SK-MEL-5 (cell line): ENCODE results near the gene TRAF3IP3. TPM values are rescaled to one million over a fixed set of nuclear protein-coding genes. Genes with fewer than 3 reads are reported as not detected.

Experiments used
- DNase-seq: peaks from one replicate; pipeline ENCODE4 v3.0.0-alpha.2; 2016; ENCODE audit warnings: low read depth, low spot score
- in situ Hi-C: cut with HindIII; loops from 2 replicates; pipeline ENCODE4 v1.10.0; 2016; ENCODE audit warnings: low sequenced_read_pairs, high pct_unique_total_duplicates, low pct_unique_long_range_greater_than_20kb
- total RNA-seq: library from RNA; depleted of rRNA; stranded (reverse); fragments of >200 nt; shearing (Covaris generic); gene quantifications from 2 replicates; pipeline ENCODE4 v1.2.3, GENCODE V29; 2014

The TRAF3IP3 gene
- total RNA-seq, 1 experiment from 2014 or later = 0.61 TPM

DNA sequence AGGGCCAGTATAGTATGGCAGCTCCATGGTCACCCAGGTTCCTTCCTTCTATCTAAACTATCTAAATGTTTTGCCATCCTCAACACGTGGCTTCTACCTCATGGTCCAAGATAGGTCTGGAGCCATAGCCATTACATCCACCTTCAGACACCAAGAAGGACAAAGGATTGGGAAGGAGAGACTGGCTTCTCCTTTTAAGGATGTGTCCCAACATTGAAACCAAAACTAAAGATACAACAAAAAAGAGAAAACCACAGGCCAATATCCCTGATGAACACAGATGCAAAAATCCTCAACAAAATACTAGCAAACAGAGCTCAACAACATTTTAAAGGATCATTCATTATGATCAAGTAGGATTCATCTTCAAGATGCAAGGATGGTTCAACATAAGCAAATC, 26.4 kb upstream of the TRAF3IP3 start:
- DNase-seq = no peak
- in situ Hi-C loops = no loop called here

DNA sequence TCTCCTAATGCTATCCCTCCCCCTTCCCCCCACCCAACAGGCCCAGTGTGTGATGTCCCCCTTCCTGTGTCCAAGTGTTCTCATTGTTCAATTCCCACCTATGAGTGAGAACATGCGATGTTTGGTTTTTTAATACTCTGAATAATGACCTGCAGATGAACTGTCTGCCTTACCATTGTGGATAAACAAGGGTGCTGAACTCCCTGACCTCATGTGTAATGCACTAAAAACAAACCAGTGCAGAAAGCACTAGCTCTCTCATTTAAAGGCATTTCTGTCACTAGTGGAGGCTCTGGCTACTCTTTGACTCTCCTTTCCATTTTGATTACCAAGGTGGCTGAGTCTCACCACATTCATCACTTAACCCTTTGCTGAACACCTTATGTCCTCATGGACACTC, 23.1 kb upstream of the TRAF3IP3 start:
- DNase-seq = no peak
- in situ Hi-C loops = no loop called here

DNA sequence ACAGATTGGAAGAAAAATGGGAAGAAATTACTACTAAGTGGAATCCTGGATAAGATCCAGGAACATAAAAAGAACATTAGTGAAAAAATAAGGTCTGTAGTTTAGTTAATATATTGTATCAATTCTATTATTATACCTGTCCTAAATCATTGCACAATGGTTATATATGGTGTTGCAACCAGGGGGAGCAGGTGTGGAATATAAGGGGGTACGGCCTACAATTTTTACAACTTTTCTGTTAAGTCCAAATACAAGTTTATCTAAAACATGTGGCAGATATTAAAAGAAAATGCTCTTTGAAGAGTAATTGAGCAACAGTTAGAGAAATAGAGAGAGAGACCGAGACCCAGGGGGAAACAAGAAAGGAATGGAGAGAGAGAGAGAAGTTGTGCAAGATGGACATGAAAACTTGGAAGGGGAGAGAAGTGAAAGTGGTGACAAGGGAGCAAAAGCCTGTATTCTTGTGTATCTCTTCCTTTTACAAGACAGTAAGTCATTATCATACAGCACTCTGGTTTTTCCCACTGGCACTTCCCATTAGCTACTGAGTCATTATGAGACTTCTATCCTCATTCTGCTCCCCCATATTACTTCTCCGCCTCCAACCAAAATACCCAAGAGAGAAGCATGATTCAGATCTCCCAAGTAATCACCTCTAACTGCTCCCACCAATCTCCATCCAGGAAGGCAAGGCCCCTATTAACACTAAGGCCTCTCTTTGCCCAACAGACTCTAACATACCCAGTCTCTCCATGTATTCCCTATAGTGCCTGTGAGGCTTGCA, 22.3 kb upstream of the TRAF3IP3 start:
- DNase-seq = no peak

GRCh38 chr1:209736490-209737117, 19.2 kb upstream of the TRAF3IP3 start:
- in situ Hi-C loops = no loop called here

More for the DNA sequence above, 22.3 kb upstream of the TRAF3IP3 start:
- in situ Hi-C loops = no loop called here

GRCh38 chr1:209737118-209737505, 18.7 kb upstream of the TRAF3IP3 start:
- no peak for DNase-seq
- in situ Hi-C loops = no loop called here

More at GRCh38 chr1:209736490-209737117, 19.2 kb upstream of the TRAF3IP3 start:
- DNase-seq = no peak

DNA sequence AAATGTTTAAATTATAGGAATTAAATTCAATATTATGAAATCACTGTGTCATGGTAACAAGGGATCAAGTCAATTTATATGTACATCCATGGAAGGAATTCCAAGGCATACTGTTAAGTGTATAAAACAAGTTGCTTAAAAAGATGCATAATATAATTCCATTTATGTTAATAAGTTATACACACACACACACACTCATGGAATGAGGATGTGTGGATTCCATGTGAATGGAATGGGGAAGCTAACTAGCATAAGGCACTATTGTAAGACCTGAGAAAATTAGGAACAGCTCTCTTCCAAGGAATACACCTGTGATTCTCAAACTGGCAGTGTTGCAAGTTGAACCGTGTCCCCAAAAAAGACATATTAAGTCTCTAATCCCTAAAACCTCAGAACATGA, 17.6 kb upstream of the TRAF3IP3 start:
- DNase-seq = no peak
- in situ Hi-C loops = no loop called here

DNA sequence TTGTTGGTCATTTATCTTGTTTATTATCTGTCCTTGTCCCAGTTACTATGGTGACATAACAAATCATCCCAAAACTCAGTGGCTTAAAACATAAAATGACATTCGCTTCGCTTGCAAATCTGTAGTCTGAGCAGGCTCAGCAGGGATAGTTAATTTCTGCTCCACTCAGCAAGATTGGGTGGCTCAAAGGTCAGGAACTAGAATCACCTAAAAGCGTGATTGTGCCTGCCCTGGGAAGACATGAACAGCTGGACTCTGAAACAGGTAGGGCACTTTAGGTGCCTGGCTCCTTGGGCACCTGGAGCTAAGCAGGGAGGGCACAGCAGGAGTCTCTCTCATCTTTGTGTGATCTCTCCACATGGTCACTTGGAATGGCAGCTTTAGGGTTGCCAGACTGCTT, 14.7 kb upstream of the TRAF3IP3 start:
- DNase-seq = no peak
- in situ Hi-C loops = no loop called here

GRCh38 chr1:209741889-209742288, 14.0 kb upstream of the TRAF3IP3 start:
- no peak for DNase-seq
- in situ Hi-C loops = no loop called here

DNA sequence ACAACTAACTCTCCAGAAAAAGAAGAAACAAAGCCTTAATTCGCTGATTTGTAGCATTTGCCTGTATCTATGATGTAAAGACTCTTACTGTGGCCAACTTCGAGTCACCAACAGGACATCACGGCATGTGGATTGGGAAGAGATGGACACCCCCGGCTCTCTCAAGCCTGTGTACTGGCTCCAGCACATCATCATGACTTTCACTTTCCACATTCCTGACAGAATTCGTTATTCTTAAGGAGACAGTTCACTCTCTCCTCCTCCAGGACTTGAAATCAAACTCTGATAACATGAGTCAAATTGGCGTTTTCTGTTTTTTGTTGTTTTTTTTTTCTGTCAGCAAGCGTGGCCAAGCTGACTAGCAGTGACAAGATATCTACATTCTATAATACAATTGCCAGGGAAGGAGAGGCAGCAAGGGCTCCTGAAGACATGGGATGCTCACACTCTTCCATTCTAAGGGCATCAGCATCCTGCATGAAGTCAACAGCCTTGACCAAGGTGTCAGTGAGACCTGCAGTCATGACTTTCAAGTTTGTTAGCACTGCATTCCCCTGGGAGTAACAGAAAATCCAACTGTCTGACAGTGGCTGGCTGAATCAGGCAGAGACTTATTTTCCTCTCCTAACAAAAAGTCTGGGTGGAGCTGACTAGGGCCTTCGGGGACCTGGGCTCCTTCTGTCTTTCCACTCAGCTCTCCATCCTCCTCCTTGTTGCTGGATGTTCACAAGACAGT, 13.3 kb upstream of the TRAF3IP3 start:
- DNase-seq = no peak
- in situ Hi-C loops = no loop called here

- in situ Hi-C loops = no loop called here
- no peak for DNase-seq
Observed at GRCh38 chr1:209743145-209743482, 12.7 kb upstream of the TRAF3IP3 start.

DNA sequence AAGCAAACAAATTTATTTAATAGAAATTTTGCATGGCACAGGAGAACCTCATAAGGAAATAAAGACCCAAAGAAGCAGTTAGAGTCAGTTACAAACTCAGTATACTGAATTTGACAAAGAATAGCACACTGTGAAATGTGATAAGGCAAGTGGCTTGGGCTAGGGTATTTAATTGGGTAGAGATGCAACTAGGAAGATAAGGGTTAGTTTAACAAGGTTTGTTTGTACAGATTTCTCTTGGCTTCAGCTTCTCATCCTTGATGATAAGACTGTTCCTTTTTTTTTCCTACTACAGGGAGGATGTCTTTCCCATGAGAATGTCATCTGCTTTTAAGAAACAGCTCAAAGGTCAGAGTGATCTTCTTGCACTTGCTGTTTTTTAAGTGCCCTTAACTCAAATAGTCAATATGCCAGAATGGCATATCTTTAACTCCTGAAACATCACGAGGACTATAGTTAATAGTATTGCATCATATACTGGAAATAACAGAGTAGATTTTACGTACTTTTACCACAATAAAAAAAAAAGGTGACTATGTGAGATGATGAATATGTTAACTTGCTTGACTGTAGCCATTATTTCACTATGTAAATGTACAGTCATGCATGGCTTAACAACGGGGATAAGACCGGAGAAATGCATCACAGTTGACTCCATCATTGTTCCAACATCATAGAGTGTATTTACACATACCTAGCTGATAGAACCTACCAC, 9.2 kb upstream of the TRAF3IP3 start:
- in situ Hi-C loops = no loop called here
- peak; percentile 13 for DNase-seq

GRCh38 chr1:209747580-209748262, 8.1 kb upstream of the TRAF3IP3 start:
- in situ Hi-C loops = no loop called here

GRCh38 chr1:209748620-209749019, 7.2 kb upstream of the TRAF3IP3 start:
- in situ Hi-C loops = no loop called here
- peak; percentile 43 for DNase-seq

More at GRCh38 chr1:209747580-209748262, 8.1 kb upstream of the TRAF3IP3 start:
- peak; percentile 92 for DNase-seq

DNA sequence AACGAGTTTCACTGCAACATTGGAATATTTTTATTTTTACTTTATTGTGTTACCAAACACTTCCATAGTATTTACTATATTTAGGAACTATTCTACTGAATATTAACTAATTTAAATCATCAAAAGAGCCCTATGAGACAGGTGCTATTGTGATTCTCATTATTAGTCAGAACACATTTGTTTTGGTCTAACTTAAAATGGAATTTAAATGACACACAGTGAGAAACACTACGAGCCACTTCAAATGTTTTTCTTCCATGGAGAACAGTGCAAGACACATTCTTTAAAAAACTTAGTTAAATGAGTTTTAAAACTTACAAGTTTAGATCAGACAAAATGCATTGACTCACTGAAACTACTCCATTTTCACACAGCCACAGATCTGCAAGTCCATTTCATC, 6.6 kb upstream of the TRAF3IP3 start:
- no peak for DNase-seq
- in situ Hi-C loops = no loop called here

DNA sequence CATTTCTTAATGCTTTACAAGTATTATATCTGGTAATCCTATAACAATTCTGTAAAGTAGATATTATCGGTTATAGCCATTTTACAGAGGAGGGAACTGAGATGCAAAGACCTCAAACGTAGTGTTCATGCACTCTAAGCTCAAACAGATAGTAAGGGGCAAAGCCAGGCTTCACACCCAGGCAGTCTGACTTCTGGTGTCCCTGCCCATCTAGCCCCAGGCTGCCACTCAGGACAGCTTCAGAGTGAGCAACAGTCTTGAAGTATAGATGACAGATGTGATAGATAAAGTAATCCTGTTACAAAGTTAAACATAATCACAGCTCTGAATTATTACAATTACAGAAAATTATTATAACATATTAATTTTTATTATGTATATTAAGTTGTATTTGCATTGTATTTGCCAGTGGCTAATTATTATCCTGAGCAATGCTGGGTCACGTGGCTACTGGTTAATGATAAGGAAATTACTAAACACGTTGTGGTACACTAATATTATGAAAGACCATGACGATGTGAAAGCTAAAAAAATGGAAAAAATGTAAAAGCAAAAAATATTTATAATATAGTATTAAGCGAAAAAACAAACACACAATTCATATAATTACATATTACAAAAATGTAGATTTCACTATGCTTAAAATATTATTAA, 6.1 kb upstream of the TRAF3IP3 start:
- in situ Hi-C loops = no loop called here

DNA sequence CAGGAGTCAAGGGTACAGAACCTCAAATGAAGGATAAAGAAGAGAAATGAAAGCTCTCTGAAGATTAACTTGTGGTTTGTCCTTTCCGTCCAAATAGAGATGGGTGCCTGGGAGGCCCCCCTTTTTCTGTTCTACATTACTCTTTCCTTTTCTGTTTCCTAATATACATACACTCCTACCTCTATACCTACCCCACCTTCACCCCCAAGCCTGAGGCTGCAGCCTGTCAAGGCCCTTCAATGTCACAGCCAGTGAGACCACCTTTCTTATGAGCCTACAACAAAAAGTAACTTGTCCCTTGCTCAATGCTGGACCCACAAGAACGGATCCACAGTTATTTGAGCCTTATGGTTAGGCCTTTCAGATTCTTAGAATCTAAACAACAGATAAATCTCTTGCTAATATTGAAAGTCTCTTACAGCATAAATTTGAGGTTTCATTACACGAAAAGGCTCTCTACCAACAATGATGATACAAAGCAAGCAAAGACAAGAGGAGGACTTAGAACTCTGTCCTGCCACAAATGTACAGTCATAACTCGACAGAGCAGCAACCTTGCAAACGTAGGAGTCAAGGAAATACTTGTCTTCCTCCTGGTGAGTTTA, 4.1 kb upstream of the TRAF3IP3 start:
- in situ Hi-C loops = no loop called here
- DNase-seq = no peak

More for the DNA sequence above, 6.1 kb upstream of the TRAF3IP3 start:
- DNase-seq = no peak

DNA sequence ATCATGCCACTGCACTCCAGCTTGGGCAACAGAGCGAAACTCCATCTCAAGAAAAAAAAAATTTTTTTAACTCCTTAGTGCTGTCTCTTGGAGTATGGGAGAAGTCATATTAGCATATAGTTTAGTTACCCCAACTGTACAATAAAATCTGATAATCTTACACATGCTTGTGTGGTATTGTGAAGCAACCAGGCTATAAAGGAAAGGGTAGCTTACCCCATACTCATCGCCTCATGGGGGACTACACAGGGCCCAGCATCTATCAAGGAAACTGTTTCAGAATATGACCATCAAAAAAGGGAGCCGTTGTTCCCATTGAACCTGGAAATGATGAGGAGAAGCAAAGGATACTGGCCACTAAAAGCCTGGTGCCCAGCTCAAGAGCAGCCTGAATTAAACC, 3.0 kb upstream of the TRAF3IP3 start:
- no peak for DNase-seq
- in situ Hi-C loops = no loop called here
